ENCODE data around the gene KCNJ1.
A peak's percentile ranks its signal among the peaks of the same experiment; 100 is the strongest.

KCNJ1 gene

DNA sequence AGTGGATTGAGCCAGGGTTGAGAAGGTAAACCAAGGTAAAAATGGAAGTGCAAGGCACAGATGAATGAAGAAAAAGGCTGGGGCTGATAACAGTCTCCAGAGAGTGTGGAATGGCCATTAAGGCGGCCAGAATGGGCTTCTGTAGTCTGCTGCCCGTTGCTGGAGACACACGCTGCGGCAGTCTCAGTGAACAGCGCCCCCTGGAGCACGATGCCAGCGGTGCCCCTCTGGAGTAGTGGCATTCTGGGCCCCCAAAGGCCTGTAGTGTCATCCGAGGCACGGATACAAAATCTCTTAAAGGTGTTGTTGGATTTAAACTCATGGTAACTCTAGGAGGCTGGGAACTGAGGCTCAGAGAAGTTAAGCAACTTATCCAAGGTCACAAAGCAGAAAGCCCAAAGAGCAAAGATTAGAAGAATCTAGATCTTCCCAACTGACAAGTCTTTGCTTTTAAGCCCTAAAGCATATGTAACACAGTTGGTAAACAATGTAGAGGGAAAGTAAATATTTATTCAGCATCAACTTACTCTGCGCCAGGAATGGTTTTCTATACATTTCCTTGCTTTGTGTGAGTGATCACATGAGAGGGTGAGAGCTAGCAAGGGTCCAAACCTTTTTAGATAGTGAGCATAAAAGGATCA, 18.2 kb downstream of the KCNJ1 start:
- peak; percentile 69 for DNase-seq (ENCODE audit: low read depth)
- TF ChIP-seq, protein P1, sequence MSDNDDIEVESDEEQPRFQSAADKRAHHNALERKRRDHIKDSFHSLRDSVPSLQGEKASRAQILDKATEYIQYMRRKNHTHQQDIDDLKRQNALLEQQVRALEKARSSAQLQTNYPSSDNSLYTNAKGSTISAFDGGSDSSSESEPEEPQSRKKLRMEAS (IDR thresholded peaks at IDR 0.05; ENCODE audit: low read depth, low read length): peak; percentile 61; the same call in 1 of the 2 replicates
- TF ChIP-seq POLR2A (IDR thresholded peaks at IDR 0.05; ENCODE audit: extremely low read depth, insufficient read length): no peak
- TF ChIP-seq MYC (IDR thresholded peaks at IDR 0.05; ENCODE audit: low read depth, low read length): peak; percentile 23; the same call in 1 of the 2 replicates
- TF ChIP-seq, protein P2, sequence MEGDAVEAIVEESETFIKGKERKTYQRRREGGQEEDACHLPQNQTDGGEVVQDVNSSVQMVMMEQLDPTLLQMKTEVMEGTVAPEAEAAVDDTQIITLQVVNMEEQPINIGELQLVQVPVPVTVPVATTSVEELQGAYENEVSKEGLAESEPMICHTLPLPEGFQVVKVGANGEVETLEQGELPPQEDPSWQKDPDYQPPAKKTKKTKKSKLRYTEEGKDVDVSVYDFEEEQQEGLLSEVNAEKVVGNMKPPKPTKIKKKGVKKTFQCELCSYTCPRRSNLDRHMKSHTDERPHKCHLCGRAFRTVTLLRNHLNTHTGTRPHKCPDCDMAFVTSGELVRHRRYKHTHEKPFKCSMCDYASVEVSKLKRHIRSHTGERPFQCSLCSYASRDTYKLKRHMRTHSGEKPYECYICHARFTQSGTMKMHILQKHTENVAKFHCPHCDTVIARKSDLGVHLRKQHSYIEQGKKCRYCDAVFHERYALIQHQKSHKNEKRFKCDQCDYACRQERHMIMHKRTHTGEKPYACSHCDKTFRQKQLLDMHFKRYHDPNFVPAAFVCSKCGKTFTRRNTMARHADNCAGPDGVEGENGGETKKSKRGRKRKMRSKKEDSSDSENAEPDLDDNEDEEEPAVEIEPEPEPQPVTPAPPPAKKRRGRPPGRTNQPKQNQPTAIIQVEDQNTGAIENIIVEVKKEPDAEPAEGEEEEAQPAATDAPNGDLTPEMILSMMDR (IDR thresholded peaks at IDR 0.05; ENCODE audit: low read depth, low read length): peak; percentile 94

DNA sequence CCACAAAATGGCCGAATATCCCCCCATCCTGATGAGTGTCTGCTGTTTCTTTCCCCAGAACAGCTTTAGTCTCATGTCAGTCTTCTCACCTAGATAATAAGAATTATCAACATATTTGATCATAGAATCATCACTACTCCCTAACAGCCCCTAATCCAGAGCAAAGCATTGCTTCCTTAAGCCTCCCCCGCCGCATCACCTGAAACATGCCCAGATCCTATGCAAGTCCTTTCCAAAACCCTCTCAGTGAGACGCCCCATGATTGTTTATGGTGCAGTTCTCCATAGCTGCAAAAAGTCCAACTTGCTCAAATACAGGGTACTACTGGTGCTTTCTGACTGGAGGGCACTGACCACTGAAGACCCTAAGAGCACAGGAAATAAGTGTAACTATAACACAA, 20.1 kb downstream of the KCNJ1 start:
- TF ChIP-seq MYC (IDR thresholded peaks at IDR 0.05; ENCODE audit: low read depth, low read length) (no peak), POLR2A (IDR thresholded peaks at IDR 0.05; ENCODE audit: extremely low read depth, insufficient read length) (no peak)
- TF ChIP-seq, protein P1 (IDR thresholded peaks at IDR 0.05; ENCODE audit: low read depth, low read length): no peak
- TF ChIP-seq, protein P2 (IDR thresholded peaks at IDR 0.05; ENCODE audit: low read depth, low read length): no peak
- DNase-seq (ENCODE audit: low read depth): no peak
- no peak overlapping the region for H3K4me3 ChIP-seq (ENCODE audit: low read depth, low read length)

More for the DNA sequence above, 18.2 kb downstream of the KCNJ1 start:
- no peak overlapping the region for H3K4me3 ChIP-seq (ENCODE audit: low read depth, low read length)

DNA sequence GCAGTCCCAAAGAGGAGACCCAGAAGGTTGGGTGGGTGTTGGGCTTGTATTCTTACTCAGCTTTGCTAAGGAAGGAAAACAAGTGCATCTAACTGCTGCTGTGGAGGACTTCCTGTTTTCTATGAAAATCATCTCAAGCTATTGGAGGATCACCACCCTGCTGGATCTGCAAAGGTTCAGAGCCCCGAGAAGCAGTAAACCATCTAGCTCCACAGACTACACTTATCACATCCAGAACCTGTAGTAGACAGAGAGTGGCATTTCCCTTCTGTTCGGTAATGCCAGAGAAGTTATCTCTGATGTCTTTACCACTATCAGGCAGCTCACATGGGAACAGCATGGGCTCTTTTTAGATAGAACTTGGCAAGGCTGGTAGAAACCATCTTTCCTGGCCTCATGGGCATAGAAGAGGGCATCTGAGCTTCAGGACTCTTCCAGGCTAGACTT, 21.7 kb downstream of the KCNJ1 start:
- H3K4me3 ChIP-seq (ENCODE audit: low read depth, low read length): no peak overlapping the region
- DNase-seq (ENCODE audit: low read depth): peak; percentile 27
- TF ChIP-seq POLR2A (IDR thresholded peaks at IDR 0.05; ENCODE audit: extremely low read depth, insufficient read length) (no peak), MYC (IDR thresholded peaks at IDR 0.05; ENCODE audit: low read depth, low read length) (no peak)
- TF ChIP-seq, protein P1 (IDR thresholded peaks at IDR 0.05; ENCODE audit: low read depth, low read length): no peak
- TF ChIP-seq, protein P2 (IDR thresholded peaks at IDR 0.05; ENCODE audit: low read depth, low read length): no peak

DNA sequence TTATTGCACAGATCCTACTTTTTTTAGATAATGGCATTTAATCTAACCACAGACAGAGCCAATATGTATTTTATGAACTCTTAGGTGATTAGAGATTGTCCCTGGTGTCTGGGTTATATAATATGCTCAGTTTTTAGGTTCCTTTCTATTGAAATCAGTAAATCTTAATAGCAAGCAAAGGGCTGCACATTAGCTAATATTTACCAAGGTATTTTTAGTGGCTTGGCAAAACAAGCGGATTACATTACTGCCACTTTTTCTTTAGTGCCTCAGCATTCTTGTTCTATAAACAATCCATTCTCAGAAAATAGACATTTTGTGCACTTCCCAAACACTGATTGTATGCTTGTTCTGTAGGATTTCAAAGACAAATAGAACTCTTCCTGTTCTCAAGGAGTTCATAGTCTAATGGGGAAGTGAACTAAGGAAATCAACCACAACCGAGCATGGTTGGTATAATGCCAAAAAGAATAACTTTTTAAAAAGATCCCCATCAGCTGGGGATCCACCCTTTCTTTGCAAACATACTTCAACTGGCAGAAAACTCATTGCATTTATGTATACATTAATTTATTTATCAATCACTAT, 23.8 kb downstream of the KCNJ1 start:
- DNase-seq (ENCODE audit: low read depth): no peak
- TF ChIP-seq POLR2A (IDR thresholded peaks at IDR 0.05; ENCODE audit: extremely low read depth, insufficient read length) (no peak), MYC (IDR thresholded peaks at IDR 0.05; ENCODE audit: low read depth, low read length) (no peak)
- TF ChIP-seq, protein P1 (IDR thresholded peaks at IDR 0.05; ENCODE audit: low read depth, low read length): no peak
- TF ChIP-seq, protein P2 (IDR thresholded peaks at IDR 0.05; ENCODE audit: low read depth, low read length): no peak
- H3K4me3 ChIP-seq (ENCODE audit: low read depth, low read length): no peak overlapping the region

DNA sequence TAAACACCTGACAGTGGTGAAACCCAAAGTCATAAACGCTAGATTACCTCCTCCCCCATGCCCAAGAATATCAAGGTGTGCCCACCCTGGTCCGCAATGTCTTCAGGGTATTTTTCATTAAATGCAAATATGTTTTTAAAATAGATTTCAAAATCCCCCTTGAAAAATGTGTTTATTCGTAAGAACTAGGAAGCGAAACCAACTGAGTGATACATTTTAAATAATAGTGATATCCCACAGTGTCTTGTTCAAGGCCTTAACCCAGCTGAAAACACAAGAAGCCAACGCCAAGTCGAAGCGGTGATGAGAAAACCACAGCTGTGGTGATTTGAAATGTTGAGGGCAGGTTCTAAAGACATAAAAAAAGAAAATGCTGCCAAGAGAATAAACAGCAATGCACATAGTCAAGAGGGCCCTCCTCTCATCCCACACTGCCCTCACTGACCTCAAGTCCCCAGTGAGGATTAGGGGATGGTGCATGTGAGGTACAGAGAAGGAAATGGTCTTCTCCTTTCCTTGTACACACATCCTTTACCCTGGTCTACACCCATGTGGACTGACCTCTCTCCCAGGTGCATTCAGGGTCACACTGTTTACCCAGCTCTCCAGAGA, 25.5 kb downstream of the KCNJ1 start:
- TF ChIP-seq MYC (IDR thresholded peaks at IDR 0.05; ENCODE audit: low read depth, low read length) (no peak), POLR2A (IDR thresholded peaks at IDR 0.05; ENCODE audit: extremely low read depth, insufficient read length) (no peak)
- TF ChIP-seq, protein P1 (IDR thresholded peaks at IDR 0.05; ENCODE audit: low read depth, low read length): no peak
- TF ChIP-seq, protein P2 (IDR thresholded peaks at IDR 0.05; ENCODE audit: low read depth, low read length): no peak
- no peak for DNase-seq (ENCODE audit: low read depth)
- H3K4me3 ChIP-seq (ENCODE audit: low read depth, low read length): no peak overlapping the region
